K562 treated with DMSO at 1 percent for 4 hours (cell line): ENCODE data around the gene DLX3. TPM values are rescaled to one million over a fixed set of nuclear protein-coding genes. Genes with fewer than 3 reads are reported as not detected.

Experiments used
- total RNA-seq: library from RNA; unstranded; fragments of 300-600 nt; gene quantifications from 2 replicates; pipeline ENCODE4 v1.2.3, GENCODE V29; 2022; ENCODE audit not compliant: insufficient read depth

The DLX3 gene
- not detected in 2 replicates for total RNA-seq

DNA sequence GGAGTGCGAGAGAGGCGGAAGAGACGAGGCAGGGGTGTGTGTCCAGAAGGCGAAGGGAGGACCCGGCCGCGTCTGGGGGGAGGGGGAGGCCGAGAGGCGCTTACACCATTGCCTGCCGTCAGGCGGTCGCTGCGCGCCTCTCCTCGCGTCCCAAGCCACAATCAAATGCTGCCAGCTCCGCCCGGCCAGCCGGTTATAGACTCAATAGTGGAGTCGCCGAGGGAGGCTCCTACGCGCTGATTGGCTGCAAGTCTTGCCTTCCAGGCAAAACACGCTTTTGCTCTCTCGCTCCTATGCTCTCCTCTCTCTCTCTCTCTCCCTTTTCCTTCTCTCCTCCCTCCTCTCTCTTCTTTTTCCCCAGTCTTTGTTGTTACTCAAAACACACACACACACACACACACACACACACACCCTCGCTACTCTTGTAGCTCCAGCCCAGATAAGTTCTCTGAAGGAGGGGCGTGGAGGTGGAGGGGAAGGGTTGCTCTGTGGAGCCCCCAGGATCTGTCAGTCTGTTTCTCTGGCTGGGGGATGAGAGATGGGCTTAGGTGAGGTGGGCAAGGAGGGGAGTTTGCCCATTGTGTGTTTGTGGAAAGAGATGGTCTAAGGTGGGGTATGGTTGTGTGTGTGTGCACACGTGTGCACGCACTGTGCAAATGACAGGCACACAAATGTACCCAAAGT is at the start of gene DLX3:
Gene DLX3, minus strand, starts transcription at position 170 of the 684 bp plus-strand sequence. CDS start 226 bp downstream, outside the sequence.

DNA sequence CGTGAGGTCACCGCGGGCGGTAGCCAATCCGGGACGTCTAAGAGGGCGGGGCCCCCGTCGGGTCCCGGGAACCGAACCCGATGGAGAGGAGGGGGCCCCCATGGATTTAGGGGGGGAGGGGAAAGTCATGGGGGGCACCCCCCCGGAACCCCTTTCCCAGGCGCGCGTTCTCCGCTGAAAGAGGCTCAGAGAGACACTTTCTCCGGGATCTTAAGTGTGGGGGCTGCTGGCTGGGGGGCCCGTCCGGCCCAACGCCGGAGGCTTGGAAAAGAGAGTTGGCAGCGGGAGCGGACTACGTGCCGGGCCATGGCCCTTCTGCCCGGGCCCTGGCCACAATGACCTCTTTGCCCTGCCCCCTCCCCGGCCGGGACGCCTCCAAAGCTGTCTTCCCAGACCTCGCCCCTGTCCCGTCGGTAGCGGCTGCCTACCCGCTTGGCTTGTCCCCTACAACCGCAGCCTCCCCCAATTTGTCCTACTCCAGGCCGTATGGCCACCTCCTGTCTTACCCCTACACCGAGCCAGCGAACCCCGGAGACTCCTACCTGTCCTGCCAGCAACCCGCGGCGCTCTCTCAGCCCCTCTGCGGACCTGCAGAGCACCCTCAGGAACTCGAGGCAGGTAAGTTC is 25.8 kb downstream of the DLX3 start, which contains the start of gene DLX4:
Gene DLX4, plus strand, starts transcription at position 57 of the 626 bp plus-strand sequence. Its CDS starts 279 bp downstream, at position 336.

Other genes starting within 250 kb of the DLX3 start
- gene FAM117A, start 231.1 kb downstream of the DLX3 start, total RNA-seq: 64.9 and 80.0 TPM in 2 replicates
- gene KAT7, start 206.5 kb downstream of the DLX3 start, total RNA-seq: 10.2 and 15.3 TPM in 2 replicates
- gene TAC4, start 147.2 kb downstream of the DLX3 start, total RNA-seq: not detected in 2 replicates
- 4.7 and 8.6 TPM in 2 replicates for gene DLX4, start 26.0 kb downstream of the DLX3 start, total RNA-seq
- gene ITGA3, start 60.9 kb upstream of the DLX3 start, total RNA-seq: 2.7 TPM in 1 of 2 replicates, not detected in the other
- 2.1 TPM in 1 of 2 replicates, not detected in the other for gene PDK2, start 100.1 kb upstream of the DLX3 start, total RNA-seq
- 0.29 TPM in 1 of 2 replicates, not detected in the other for gene SAMD14, start 134.9 kb upstream of the DLX3 start, total RNA-seq
- 21.4 and 26.4 TPM in 2 replicates for gene PPP1R9B, start 155.5 kb upstream of the DLX3 start, total RNA-seq
- gene SGCA, start 170.8 kb upstream of the DLX3 start, total RNA-seq: not detected in 2 replicates
- 0.63 and 0.67 TPM in 2 replicates for gene COL1A1, start 206.4 kb upstream of the DLX3 start, total RNA-seq